Measurements from ENCODE around the gene PRKCH.
"Not testable (repeated sequence)": the region's sequence is repeated elsewhere in the genome, so short reads cannot be mapped to it uniquely, and the experiment has no call there.

Gene PRKCH

GRCh38 chr14:61406675-61407074 is 85.3 kb downstream of the PRKCH start:
- Histone ChIP-seq H3K27me3 (ENCODE audit: control insufficient read depth in 1 of 2, insufficient read depth in 1 of 2, low read length in 2 of 2) (peaks cover 0 to 34% of the 10 kb centered on the region in 2 experiments), H2AK5ac (ENCODE audit: low read length, severe bottlenecking) (no peak overlapping the region), H2BK5ac (ENCODE audit: low read depth, low read length, poor library complexity, severe bottlenecking) (no peak overlapping the region), H3K4ac (ENCODE audit: low read depth in 1 of 2, low read length in 2 of 2) (no peak overlapping the region), H3K18ac (ENCODE audit: low read depth in 1 of 2, low read length in 2 of 2) (no peak overlapping the region), H2AFZ (ENCODE audit: low read depth, low read length) (no peak overlapping the region), H3K36me3 (ENCODE audit: control insufficient read depth in 1 of 2, insufficient read depth in 2 of 2, low read depth in 1 of 2, low read length in 2 of 2) (no peaks in the 10 kb centered on the region), H3K9ac (ENCODE audit: low read length) (no peak overlapping the region), H2BK12ac (ENCODE audit: low read length in 2 of 2) (no peak overlapping the region), H3K4me3 (ENCODE audit: insufficient read depth in 1 of 2, low read depth in 1 of 2, low read length in 2 of 2) (no peak overlapping the region), H2BK120ac (ENCODE audit: low read depth, low read length) (no peak overlapping the region), H3K27ac (ENCODE audit: low read length, poor library complexity, severe bottlenecking) (no peak overlapping the region), H3K4me2 (ENCODE audit: low read length, poor library complexity, severe bottlenecking) (no peak overlapping the region), H4K91ac (ENCODE audit: low read length) (no peak overlapping the region), H2BK15ac (ENCODE audit: low read depth, poor library complexity, severe bottlenecking) (no peak overlapping the region), H3K23ac (ENCODE audit: low read length in 2 of 2) (no peak overlapping the region), H3K79me1 (replicated peaks; ENCODE audit: low read length, poor library complexity, severe bottlenecking) (no peaks in the 10 kb centered on the region), H3K4me1 (ENCODE audit: control insufficient read depth, insufficient read depth, low read depth, low read length) (no peaks in the 10 kb centered on the region), H4K8ac (ENCODE audit: low read length) (no peak overlapping the region), H3K9me3 (ENCODE audit: control insufficient read depth, low read length) (no peaks in the 10 kb centered on the region), H3K14ac (ENCODE audit: low read length in 2 of 2) (no peak overlapping the region)
- DNase-seq: no peak
- WGBS: 58% methylated on average over 5 of the region's 6 CpGs

- H2BK120ac ChIP-seq (ENCODE audit: low read depth, low read length): no peak overlapping the region
- H2BK15ac ChIP-seq (ENCODE audit: low read depth, poor library complexity, severe bottlenecking): no peak overlapping the region
- WGBS: 94% methylated on average over 5 of the region's 6 CpGs
- no peak overlapping the region for H3K18ac ChIP-seq (ENCODE audit: low read depth in 1 of 2, low read length in 2 of 2)
- no peak overlapping the region for H3K27ac ChIP-seq (ENCODE audit: low read length, poor library complexity, severe bottlenecking)
- DNase-seq: no peak
- H3K27me3 ChIP-seq (ENCODE audit: control insufficient read depth in 1 of 2, insufficient read depth in 1 of 2, low read length in 2 of 2): peaks cover 0 to 50% of the 10 kb centered on the region in 2 experiments
- H3K9ac ChIP-seq (ENCODE audit: low read length): no peak overlapping the region
- H4K8ac ChIP-seq (ENCODE audit: low read length): no peak overlapping the region
- no peak overlapping the region for H2AFZ ChIP-seq (ENCODE audit: low read depth, low read length)
- no peak overlapping the region for H3K4ac ChIP-seq (ENCODE audit: low read depth in 1 of 2, low read length in 2 of 2)
- H3K4me2 ChIP-seq (ENCODE audit: low read length, poor library complexity, severe bottlenecking): no peak overlapping the region
- H3K4me3 ChIP-seq (ENCODE audit: insufficient read depth in 1 of 2, low read depth in 1 of 2, low read length in 2 of 2): no peak overlapping the region
- no peak overlapping the region for H3K14ac ChIP-seq (ENCODE audit: low read length in 2 of 2)
- H3K9me3 ChIP-seq (ENCODE audit: control insufficient read depth, low read length): no peaks in the 10 kb centered on the region
- H2BK5ac ChIP-seq (ENCODE audit: low read depth, low read length, poor library complexity, severe bottlenecking): no peak overlapping the region
- H2BK12ac ChIP-seq (ENCODE audit: low read length in 2 of 2): no peak overlapping the region
- H3K23ac ChIP-seq (ENCODE audit: low read length in 2 of 2): no peak overlapping the region
- H3K36me3 ChIP-seq (ENCODE audit: control insufficient read depth in 1 of 2, insufficient read depth in 2 of 2, low read depth in 1 of 2, low read length in 2 of 2): no peaks in the 10 kb centered on the region
- H3K79me1 ChIP-seq (replicated peaks; ENCODE audit: low read length, poor library complexity, severe bottlenecking): no peaks in the 10 kb centered on the region
- H2AK5ac ChIP-seq (ENCODE audit: low read length, severe bottlenecking): no peak overlapping the region
- H4K91ac ChIP-seq (ENCODE audit: low read length): no peak overlapping the region
- H3K4me1 ChIP-seq (ENCODE audit: control insufficient read depth, insufficient read depth, low read depth, low read length): no peaks in the 10 kb centered on the region
Observed at GRCh38 chr14:61408498-61408897, 87.1 kb downstream of the PRKCH start.

- Histone ChIP-seq H3K79me1 (replicated peaks; ENCODE audit: low read length, poor library complexity, severe bottlenecking) (no peaks in the 10 kb centered on the region), H3K9ac (ENCODE audit: low read length) (no peak overlapping the region), H2BK12ac (ENCODE audit: low read length in 2 of 2) (no peak overlapping the region), H3K4me3 (ENCODE audit: insufficient read depth in 1 of 2, low read depth in 1 of 2, low read length in 2 of 2) (no peak overlapping the region), H3K4me1 (ENCODE audit: control insufficient read depth, insufficient read depth, low read depth, low read length) (no peaks in the 10 kb centered on the region), H4K91ac (ENCODE audit: low read length) (no peak overlapping the region), H3K18ac (ENCODE audit: low read depth in 1 of 2, low read length in 2 of 2) (no peak overlapping the region), H2AK5ac (ENCODE audit: low read length, severe bottlenecking) (no peak overlapping the region), H2BK120ac (ENCODE audit: low read depth, low read length) (no peak overlapping the region), H3K9me3 (ENCODE audit: control insufficient read depth, low read length) (no peaks in the 10 kb centered on the region), H4K8ac (ENCODE audit: low read length) (no peak overlapping the region), H2AFZ (ENCODE audit: low read depth, low read length) (no peak overlapping the region), H3K4me2 (ENCODE audit: low read length, poor library complexity, severe bottlenecking) (no peak overlapping the region), H3K4ac (ENCODE audit: low read depth in 1 of 2, low read length in 2 of 2) (no peak overlapping the region), H2BK5ac (ENCODE audit: low read depth, low read length, poor library complexity, severe bottlenecking) (no peak overlapping the region), H3K14ac (ENCODE audit: low read length in 2 of 2) (no peak overlapping the region), H3K23ac (ENCODE audit: low read length in 2 of 2) (no peak overlapping the region), H3K36me3 (ENCODE audit: control insufficient read depth in 1 of 2, insufficient read depth in 2 of 2, low read depth in 1 of 2, low read length in 2 of 2) (no peaks in the 10 kb centered on the region), H3K27me3 (ENCODE audit: control insufficient read depth in 1 of 2, insufficient read depth in 1 of 2, low read length in 2 of 2) (peaks cover 0 to 58% of the 10 kb centered on the region in 2 experiments), H2BK15ac (ENCODE audit: low read depth, poor library complexity, severe bottlenecking) (no peak overlapping the region), H3K27ac (ENCODE audit: low read length, poor library complexity, severe bottlenecking) (no peak overlapping the region)
- DNase-seq: no peak
- WGBS: 94% methylated on average over 1 of the region's 1 CpG
Observed at GRCh38 chr14:61409782-61410181, 88.4 kb downstream of the PRKCH start.

- peaks cover 0 to 45% of the 10 kb centered on the region in 2 experiments for H3K27me3 ChIP-seq (ENCODE audit: control insufficient read depth in 1 of 2, insufficient read depth in 1 of 2, low read length in 2 of 2)
Observed at GRCh38 chr14:61415934-61416333, 94.6 kb downstream of the PRKCH start.

More at GRCh38 chr14:61415934-61416333, 94.6 kb downstream of the PRKCH start:
- not testable (repeated sequence) for DNase-seq; H4K8ac ChIP-seq (ENCODE audit: low read length); H3K4me1 ChIP-seq (ENCODE audit: control insufficient read depth, insufficient read depth, low read depth, low read length); H3K27ac ChIP-seq (ENCODE audit: low read length, poor library complexity, severe bottlenecking); H2AFZ ChIP-seq (ENCODE audit: low read depth, low read length); H2BK15ac ChIP-seq (ENCODE audit: low read depth, poor library complexity, severe bottlenecking); H2AK5ac ChIP-seq (ENCODE audit: low read length, severe bottlenecking); H3K4ac ChIP-seq (ENCODE audit: low read depth in 1 of 2, low read length in 2 of 2); H3K36me3 ChIP-seq (ENCODE audit: control insufficient read depth in 1 of 2, insufficient read depth in 2 of 2, low read depth in 1 of 2, low read length in 2 of 2); H2BK5ac ChIP-seq (ENCODE audit: low read depth, low read length, poor library complexity, severe bottlenecking); H3K9ac ChIP-seq (ENCODE audit: low read length); H3K4me2 ChIP-seq (ENCODE audit: low read length, poor library complexity, severe bottlenecking); H3K18ac ChIP-seq (ENCODE audit: low read depth in 1 of 2, low read length in 2 of 2); H3K14ac ChIP-seq (ENCODE audit: low read length in 2 of 2); H3K79me1 ChIP-seq (replicated peaks; ENCODE audit: low read length, poor library complexity, severe bottlenecking); H3K23ac ChIP-seq (ENCODE audit: low read length in 2 of 2); H2BK12ac ChIP-seq (ENCODE audit: low read length in 2 of 2); H4K91ac ChIP-seq (ENCODE audit: low read length); H3K4me3 ChIP-seq (ENCODE audit: insufficient read depth in 1 of 2, low read depth in 1 of 2, low read length in 2 of 2); H2BK120ac ChIP-seq (ENCODE audit: low read depth, low read length); H3K9me3 ChIP-seq (ENCODE audit: control insufficient read depth, low read length)
- WGBS: 88% methylated on average over 3 of the region's 4 CpGs

Data from mesenchymal stem cell (in vitro differentiated cells and primary cell).